Coronary artery (tissue), 2 donors: ENCODE results near the gene CGREF1.
"Not testable (repeated sequence)": the region's sequence is repeated elsewhere in the genome, so short reads cannot be mapped to it uniquely, and the experiment has no call there.

Experiments
- DNase-seq: peaks from one replicate; pipeline ENCODE4 v3.0.0-alpha.2; 2017; ENCODE audit warnings: low spot score
- H3K27ac ChIP-seq, 2 donors: fragments of 200-600 bp; sonication (generic); one replicate each; pipeline ENCODE4 v1.5.1; 2016 to 2019
- H3K4me3 ChIP-seq: fragments of 200-600 bp; sonication (generic); 2 replicates; pipeline ENCODE4 v1.5.1; 2016; ENCODE audit warnings: mild to moderate bottlenecking, moderate library complexity
- TF ChIP-seq, protein P1 (sequence below): fragments of 200-600 bp; sonication (generic); IDR thresholded peaks from one replicate; pipeline ENCODE4 v1.5.1; 2019; ENCODE audit warnings: antibody characterized with exemption

CGREF1 gene

DNA sequence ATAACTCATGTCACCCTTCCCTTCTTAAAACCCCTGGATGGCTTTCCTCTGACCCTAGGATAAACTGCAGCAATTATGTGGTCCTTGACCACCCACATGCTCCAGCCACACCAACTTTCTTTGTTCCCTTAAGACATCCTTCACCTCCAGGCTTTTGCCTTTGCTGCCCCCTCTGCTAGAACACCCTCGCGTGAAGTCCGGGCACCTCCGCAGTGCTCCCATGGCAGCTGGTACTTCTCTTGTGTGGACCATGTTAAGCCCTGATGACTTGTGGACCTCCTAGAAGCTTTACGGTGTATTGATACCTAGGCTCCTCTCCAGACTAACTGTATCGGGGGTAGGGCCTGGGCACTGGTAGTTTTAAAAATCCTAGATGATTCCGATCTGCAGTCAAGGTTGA is 3.9 kb upstream of the CGREF1 start:
- Histone ChIP-seq H3K27ac (no peak overlapping the region), H3K4me3 (peak overlapping the region; percentile 78)
- no peak for DNase-seq
- TF ChIP-seq, protein P1, sequence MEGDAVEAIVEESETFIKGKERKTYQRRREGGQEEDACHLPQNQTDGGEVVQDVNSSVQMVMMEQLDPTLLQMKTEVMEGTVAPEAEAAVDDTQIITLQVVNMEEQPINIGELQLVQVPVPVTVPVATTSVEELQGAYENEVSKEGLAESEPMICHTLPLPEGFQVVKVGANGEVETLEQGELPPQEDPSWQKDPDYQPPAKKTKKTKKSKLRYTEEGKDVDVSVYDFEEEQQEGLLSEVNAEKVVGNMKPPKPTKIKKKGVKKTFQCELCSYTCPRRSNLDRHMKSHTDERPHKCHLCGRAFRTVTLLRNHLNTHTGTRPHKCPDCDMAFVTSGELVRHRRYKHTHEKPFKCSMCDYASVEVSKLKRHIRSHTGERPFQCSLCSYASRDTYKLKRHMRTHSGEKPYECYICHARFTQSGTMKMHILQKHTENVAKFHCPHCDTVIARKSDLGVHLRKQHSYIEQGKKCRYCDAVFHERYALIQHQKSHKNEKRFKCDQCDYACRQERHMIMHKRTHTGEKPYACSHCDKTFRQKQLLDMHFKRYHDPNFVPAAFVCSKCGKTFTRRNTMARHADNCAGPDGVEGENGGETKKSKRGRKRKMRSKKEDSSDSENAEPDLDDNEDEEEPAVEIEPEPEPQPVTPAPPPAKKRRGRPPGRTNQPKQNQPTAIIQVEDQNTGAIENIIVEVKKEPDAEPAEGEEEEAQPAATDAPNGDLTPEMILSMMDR = no peak

GRCh38 chr2:27121906-27122305 is 3.0 kb upstream of the CGREF1 start:
- DNase-seq = no peak
- Histone ChIP-seq H3K27ac (no peak overlapping the region), H3K4me3 (no peak overlapping the region)
- TF ChIP-seq, protein P1 = no peak

DNA sequence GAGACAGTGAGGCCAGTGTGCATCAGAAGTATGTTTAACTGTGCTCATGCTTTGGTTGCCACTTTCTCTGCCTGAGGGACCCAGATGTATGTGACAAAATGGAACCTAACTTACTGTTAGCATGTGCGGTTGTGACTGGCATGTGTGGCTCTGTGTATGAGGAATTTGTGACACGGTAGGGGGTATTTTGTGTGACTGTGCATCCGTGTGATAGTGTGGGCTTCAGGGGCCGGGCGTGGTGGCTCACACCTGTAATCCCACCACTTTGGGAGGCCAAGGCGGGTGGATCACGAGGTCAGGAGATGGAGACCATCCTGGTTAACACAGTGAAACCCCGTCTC is 372 bp upstream of the CGREF1 start:
- H3K27ac ChIP-seq, DNase-seq: not testable (repeated sequence)
- peak overlapping the region; percentile 74 for H3K4me3 ChIP-seq

DNA sequence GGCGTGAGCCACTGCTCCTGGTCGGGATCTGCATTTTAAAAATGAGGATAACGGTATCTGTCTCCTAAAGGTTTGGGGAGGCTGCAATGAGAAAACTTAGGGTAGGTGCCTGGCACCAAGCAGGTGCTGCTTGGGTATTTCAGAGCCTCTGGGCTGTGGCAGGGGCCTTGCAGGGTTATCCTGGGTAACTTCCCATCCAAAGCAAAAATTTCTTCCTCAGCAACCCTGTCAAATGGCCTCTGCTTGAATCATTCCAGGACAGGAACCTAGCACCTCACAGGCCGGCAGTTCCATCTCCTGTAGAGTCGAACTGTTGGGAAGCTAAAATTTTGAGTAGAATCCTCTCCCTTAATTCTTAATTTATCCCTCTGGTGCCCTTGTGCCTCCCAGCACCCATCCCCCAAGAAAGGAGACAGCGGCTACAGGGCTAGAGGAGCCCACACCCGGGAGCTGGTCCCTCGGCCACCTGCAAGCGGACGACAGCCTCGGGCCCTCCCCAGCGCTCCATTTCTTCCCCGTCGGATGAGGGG is 868 bp downstream of the CGREF1 start:
- Histone ChIP-seq H3K27ac (no peak overlapping the region), H3K4me3 (peak overlapping the region; percentile 74)
- no peak for DNase-seq
- TF ChIP-seq, protein P1 = no peak

DNA sequence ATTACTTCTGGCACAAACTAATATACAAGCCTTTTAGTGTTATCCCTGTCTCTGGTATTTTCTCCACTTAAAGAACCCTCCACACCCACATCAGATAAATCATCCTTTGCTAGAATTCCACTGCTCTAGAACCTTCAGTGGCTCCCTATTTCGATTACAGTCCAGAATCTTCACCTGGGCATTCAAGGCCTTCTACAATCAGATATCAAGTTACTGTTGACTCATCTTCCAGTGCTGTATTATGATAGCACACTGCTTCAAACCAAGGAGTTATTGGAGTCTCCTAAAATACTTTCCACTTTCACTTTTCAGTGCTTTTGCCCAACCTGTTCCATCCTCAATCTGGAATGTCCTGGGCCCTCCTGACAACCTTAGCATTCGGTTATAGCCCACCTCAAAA is 3.4 kb downstream of the CGREF1 start:
- TF ChIP-seq, protein P1 = no peak
- H3K4me3 ChIP-seq = no peak overlapping the region
- no peak for DNase-seq

GRCh38 chr2:27111392-27112078 is 7.4 kb downstream of the CGREF1 start:
- not testable (repeated sequence) for H3K4me3 ChIP-seq, DNase-seq, H3K27ac ChIP-seq

More for the DNA sequence above, 3.4 kb downstream of the CGREF1 start:
- H3K27ac ChIP-seq = no peak overlapping the region

DNA sequence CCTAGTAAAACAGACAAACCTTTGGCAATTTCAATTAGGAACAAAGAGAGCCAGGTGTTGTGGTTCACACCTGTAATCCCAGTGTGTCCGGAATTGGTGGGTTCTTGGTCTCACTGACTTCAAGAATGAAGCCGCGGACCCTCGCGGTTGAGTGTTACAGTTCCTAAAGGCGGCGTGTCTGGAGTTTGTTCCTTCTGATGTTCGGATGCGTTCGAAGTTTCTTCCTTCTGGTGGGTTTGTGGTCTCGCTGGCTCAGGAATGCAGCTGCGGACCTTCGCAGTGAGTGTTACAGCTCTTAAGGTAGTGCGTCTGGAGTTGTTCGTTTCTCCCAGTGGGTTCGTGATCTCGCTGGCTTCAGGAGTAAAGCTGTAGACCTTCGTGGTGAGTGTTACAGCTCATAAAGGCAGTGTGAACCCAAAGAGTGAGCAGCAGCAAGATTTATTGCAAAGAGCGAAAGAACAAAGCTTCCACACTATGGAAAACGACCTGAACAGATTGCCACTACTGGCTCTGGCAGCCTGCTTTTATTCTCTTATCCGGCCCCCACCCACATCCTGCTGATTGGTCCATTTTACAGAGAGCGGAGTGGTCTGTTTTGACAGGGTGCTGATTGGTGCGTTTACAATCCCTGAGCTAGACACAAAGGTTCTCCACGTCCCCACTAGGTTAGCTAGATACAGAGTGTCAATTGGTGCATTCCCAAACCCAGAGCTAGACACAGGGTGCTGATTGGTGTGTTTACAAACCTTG is 8.2 kb downstream of the CGREF1 start:
- not testable (repeated sequence) for H3K27ac ChIP-seq, H3K4me3 ChIP-seq, DNase-seq

DNA sequence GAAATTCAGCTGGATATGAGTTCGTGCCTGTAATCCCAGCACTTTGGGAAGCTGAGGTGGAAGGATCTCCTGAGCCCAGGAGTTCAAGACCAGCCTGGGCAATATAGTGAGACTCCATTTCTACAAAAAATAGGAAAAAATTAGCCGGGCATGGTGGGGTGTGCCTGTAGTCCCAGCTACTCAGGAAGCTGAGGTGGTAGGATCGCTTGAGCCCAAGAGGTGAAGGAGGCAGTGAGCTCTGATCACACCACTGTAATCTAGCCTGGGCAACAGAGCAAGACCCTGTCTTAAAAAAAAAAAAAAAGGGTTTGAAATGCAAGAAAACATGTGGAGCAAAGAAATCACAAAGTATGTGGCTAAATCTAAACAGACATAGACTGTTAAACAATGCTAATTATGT is 9.8 kb downstream of the CGREF1 start:
- H3K27ac ChIP-seq = no peak overlapping the region
- DNase-seq = no peak
- no peak overlapping the region for H3K4me3 ChIP-seq
- TF ChIP-seq, protein P1 = no peak
